Heart left ventricle (tissue), 16 donors: ENCODE results near the gene LRRC3B. TPM values are rescaled to one million over a fixed set of nuclear protein-coding genes. Genes with fewer than 3 reads are reported as not detected.
A peak's percentile ranks its signal among the peaks of the same experiment; 100 is the strongest.

Experiments used
- ATAC-seq, 4 donors: fragments of 200-7000 bp; cut with Tn5 transposase; one replicate each; pipeline ENCODE4 v1.9.1; 2020 to 2022; ENCODE audit warnings: moderate library complexity in 4 of 4, mild to moderate bottlenecking in 3 of 4, moderate number of reproducible peaks in 1 of 4
- DNase-seq, 5 donors: peaks; one replicate each; pipeline ENCODE4 v3.0.0-alpha.2; 2020
- H3K27ac ChIP-seq, 12 donors: fragments of 200-600 bp; sonication (generic) in 4 of 12; one replicate each; pipeline versions ENCODE4 v1.5.0 to v1.8.0; 2016 to 2022; ENCODE audit warnings: mild to moderate bottlenecking in 2 of 12
- H3K27me3 ChIP-seq, 9 donors: fragments of 200-600 bp; sonication (generic) in 2 of 9; one replicate each; pipeline versions ENCODE4 v1.5.1 to v1.8.0; 2016 to 2022; ENCODE audit warnings: mild to moderate bottlenecking in 3 of 9
- H3K36me3 ChIP-seq, 9 donors: fragments of 200-600 bp; sonication (generic) in 2 of 9; one replicate each; pipeline versions ENCODE4 v1.5.0 to v1.8.0; 2018 to 2022; ENCODE audit warnings: mild to moderate bottlenecking in 2 of 9
- H3K4me1 ChIP-seq, 12 donors: fragments of 200-600 bp; sonication (generic) in 4 of 12; one replicate each; pipeline versions ENCODE4 v1.5.0 to v1.8.0; 2016 to 2022; ENCODE audit warnings: mild to moderate bottlenecking in 3 of 12
- H3K4me3 ChIP-seq, 12 donors: fragments of 200-600 bp; sonication (generic) in 4 of 12; one replicate each; pipeline versions ENCODE4 v1.5.0 to v1.8.0; 2017 to 2022; ENCODE audit warnings: mild to moderate bottlenecking in 9 of 12, moderate library complexity in 4 of 12
- H3K9me3 ChIP-seq, 12 donors: fragments of 200-600 bp; sonication (generic) in 4 of 12; one replicate each; pipeline versions ENCODE4 v1.5.0 to v1.8.0; 2016 to 2022; ENCODE audit warnings: mild to moderate bottlenecking in 1 of 12
- CTCF ChIP-seq, 12 donors: fragments of 200-600 bp; sonication (generic) in 4 of 12; IDR thresholded peaks; one replicate each; pipeline versions ENCODE4 v1.5.0 to v1.8.0; 2018 to 2022; ENCODE audit warnings: antibody characterized with exemption in 12 of 12, mild to moderate bottlenecking in 5 of 12
- POLR2A ChIP-seq, 2 donors: fragments of 450-650 bp; IDR thresholded peaks; one replicate each; pipeline ENCODE4 v1.6.1; 2017; ENCODE audit warnings: antibody characterized with exemption in 2 of 2, mild to moderate bottlenecking in 2 of 2, moderate library complexity in 2 of 2
- WGBS, 4 donors: extraction: QIAGEN DNeasy Blood & Tissue Kit in 2 of 4; methylation state at CpG; one replicate each; pipeline versions ENCODE4 v1.1.5 to v1.1.7; 2013 to 2018; 5-methylcytosine and 5-hydroxymethylcytosine counted together
- intact Hi-C, 10 donors: fragments of 100-400 bp; cut with DNase I; formaldehyde crosslinking; loops; one replicate each; pipeline versions ENCODE4 v1.11.1 to v1.14.2; 2022
- polyA plus RNA-seq, 2 donors: library from polyadenylated mRNA; stranded (reverse); fragments of 200-250 nt; gene quantifications; one replicate each; pipeline ENCODE4 v1.2.3, GENCODE V29; 2013
- total RNA-seq, 9 donors: library from RNA; depleted of rRNA in 2 of 9; stranded (reverse); fragments of >200 nt in 2 of 9; fragmentation: NEBNext Ultra II Directional in 3 of 9; extraction: Animal tissue kit (Norgen Biotek cat#: 25700) in 3 of 9; gene quantifications; one replicate each; pipeline versions ENCODE4 v1.1.0 to v1.2.4, GENCODE V29; 2016 to 2023
- donor health status: ischemic (EF 13 %, LVEDD 7.1; RV severe dilation, severe dysfunction).
- donor health status: healthy with polysubstance abuse.
- donor health status: DM: no; HTN: yes; CAD: no.
- donor health status: DM: no; HTN: no; CAD: no.
- donor health status: ischemic (EF 25% LVEDD 6.9; RV normal size, moderate dysfunction).
- donor health status: ischemic (EF 25% LVEDD 5.7; RV mildly dilated, moderate dysfunction).
- donor health status: healthy.
- donor health status: DM: yes; HTN: yes; CAD: no.
- donor health status: ischemic (EF 35%, LVEDD 5.7; RV mildly dilated, moderate dysfunction).
- donor health status: nonischemic (EF 11% LVEDD 7.7; RV severe dilation, severe dysfunction).
- donor health status: DM: yes; HTN: yes; CAD: no.
- donor health status: PGD.
- donor health status: ischemic (EF 29% LVEDD 5.4; RV normal size, mild dysfunction).
- donor health status: nonischemic (EF 23%, LVEDD 6.1; RV moderate dilation, normal function).

LRRC3B gene
- total and polyA plus RNA-seq, 11 donors, result 0.04 to 0.32 (median 0.22) TPM; not detected in 4

DNA sequence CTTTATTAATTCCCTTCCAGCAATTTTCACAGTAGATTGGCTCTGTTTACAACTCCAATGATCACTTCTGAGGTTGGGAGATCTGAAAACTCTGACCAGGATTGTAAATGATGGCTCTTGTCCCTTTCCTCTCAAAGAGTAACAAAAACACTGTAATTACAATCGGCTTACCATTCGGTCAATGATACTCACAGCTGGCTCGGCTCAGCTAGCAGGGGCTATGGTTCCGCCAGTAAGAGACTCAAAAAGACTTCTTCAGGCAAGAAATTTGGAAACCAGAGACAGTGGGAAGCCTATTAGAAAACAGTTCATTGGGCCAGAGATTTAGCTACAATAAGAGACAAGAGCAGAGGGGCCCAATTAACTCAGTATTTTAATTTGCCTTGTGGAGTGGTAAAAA lies 96.6 kb downstream of the LRRC3B start:
- DNase-seq (peak in 1 of 5 donors; percentile 34), ATAC-seq (no peak)
- Histone ChIP-seq H3K27ac (no peak overlapping the region), H3K4me1 (no peaks in the 10 kb centered on the region), H3K27me3 (no peaks in the 10 kb centered on the region), H3K9me3 (peaks cover 0 to 4% (median 0%) of the 10 kb centered on the region in 12 donors), H3K36me3 (no peaks in the 10 kb centered on the region), H3K4me3 (no peak overlapping the region)
- WGBS, 4 donors, result 63 to 73% (median 64%) methylated on average over 4 of the region's 4 CpGs
- TF ChIP-seq POLR2A (IDR thresholded peaks at IDR 0.05), result no peak
- TF ChIP-seq CTCF (IDR thresholded peaks at IDR 0.05), result no peak
- intact Hi-C loops, result loop anchor here in 2 of 10 donors (10.0 kb wide), 2 partner anchors 874 to 1054 kb away; partner anchors contain the start of gene TOP2B (in 1 of the 2)

DNA sequence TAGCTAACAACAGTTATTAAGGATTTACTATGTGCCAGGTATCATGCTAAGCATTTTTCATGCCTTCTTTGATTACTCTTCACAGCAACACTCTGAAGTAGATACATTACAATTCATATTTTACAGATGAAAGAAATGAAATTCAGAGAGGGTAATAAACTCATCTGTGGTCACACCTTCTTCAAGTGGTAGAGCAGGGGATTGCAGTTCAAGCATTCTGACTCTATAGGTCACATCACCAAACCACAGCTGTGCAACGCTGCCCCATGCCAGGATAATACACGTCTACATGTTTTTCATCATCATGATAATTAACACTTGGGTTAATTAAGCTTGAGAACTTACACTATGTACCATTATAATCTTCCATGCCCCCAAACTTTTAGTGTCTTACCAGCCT lies 98.5 kb downstream of the LRRC3B start:
- Histone ChIP-seq H3K4me3 (no peak overlapping the region), H3K4me1 (no peaks in the 10 kb centered on the region), H3K27me3 (no peaks in the 10 kb centered on the region), H3K36me3 (no peaks in the 10 kb centered on the region), H3K9me3 (peaks cover 0 to 3% (median 0%) of the 10 kb centered on the region in 12 donors), H3K27ac (no peak overlapping the region)
- ATAC-seq (no peak), DNase-seq (no peak)
- WGBS, 4 donors, result 75 to 92% (median 83%) methylated on average over 2 of the region's 2 CpGs
- intact Hi-C loops, result no loop called here
- peak in 1 of 12 donors; percentile 14 for TF ChIP-seq CTCF (IDR thresholded peaks at IDR 0.05)
- no peak for TF ChIP-seq POLR2A (IDR thresholded peaks at IDR 0.05)

DNA sequence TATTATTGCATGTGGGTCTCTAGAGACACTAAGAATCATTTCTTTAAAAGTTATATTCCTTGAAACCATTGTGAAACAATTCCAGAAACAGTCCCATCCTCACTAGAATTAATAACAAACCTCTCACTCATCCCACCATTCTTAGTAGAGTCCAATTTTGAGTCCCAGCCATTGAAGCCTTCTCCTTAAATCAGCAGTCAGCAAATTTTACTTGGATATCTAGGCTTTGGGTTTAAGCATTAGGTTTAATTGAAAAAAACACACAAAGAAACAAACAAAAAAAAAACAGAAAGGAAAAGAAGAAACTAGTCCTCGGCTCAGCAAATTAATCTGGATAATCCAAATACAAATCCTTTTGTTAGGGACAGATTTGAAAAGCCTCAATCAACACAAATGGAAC lies 109.3 kb downstream of the LRRC3B start:
- TF ChIP-seq CTCF (IDR thresholded peaks at IDR 0.05), result no peak
- no peak for TF ChIP-seq POLR2A (IDR thresholded peaks at IDR 0.05)
- Histone ChIP-seq H3K27ac (no peak overlapping the region), H3K27me3 (no peaks in the 10 kb centered on the region), H3K9me3 (no peaks in the 10 kb centered on the region), H3K4me1 (no peaks in the 10 kb centered on the region), H3K4me3 (no peak overlapping the region), H3K36me3 (no peaks in the 10 kb centered on the region)
- no peak for ATAC-seq
- intact Hi-C loops, result no loop called here
- DNase-seq, result no peak
- WGBS, 4 donors, result 78 to 89% (median 80%) methylated on average over 1 of the region's 1 CpG

DNA sequence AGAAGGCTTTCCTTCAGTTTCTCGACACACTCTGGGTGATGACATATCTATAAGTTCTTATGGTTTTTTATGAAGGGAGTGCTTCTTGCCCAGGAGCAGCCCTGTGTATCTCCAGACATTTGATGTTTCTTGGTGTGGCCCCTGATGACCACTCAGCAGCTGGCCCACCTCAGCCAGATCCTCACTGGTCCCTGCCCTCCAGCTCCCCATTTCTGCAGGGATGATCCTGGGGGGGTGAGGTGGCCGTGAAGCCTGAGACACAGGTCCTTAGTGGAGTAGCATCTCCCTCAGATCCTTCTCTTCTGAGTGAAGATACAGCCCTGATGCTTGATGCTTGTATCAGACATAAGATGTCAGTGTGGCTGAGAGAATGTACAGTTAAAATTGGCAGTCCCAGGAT lies 127.7 kb downstream of the LRRC3B start:
- Histone ChIP-seq H3K27ac (no peak overlapping the region), H3K27me3 (no peaks in the 10 kb centered on the region)
- TF ChIP-seq CTCF (IDR thresholded peaks at IDR 0.05) (no peak), POLR2A (IDR thresholded peaks at IDR 0.05) (no peak)

More for the DNA sequence above, 127.7 kb downstream of the LRRC3B start:
- DNase-seq (no peak), ATAC-seq (no peak)
- H3K9me3 ChIP-seq, result peaks cover 0 to 3% (median 0%) of the 10 kb centered on the region in 12 donors
- no peaks in the 10 kb centered on the region for H3K36me3 ChIP-seq
- WGBS, 4 donors, result 33 to 82% (median 62%) methylated on average over 2 of the region's 2 CpGs
- H3K4me3 ChIP-seq, result no peak overlapping the region
- intact Hi-C loops, result no loop called here
- H3K4me1 ChIP-seq, result no peaks in the 10 kb centered on the region
